GM19397 (cell line): ENCODE data around the gene CADM1.

ENCODE experiments used
- ATAC-seq: cut with Tn5 transposase; IDR thresholded peaks from one replicate; pipeline ENCODE4 v1.9.1; 2021; ENCODE audit warnings: mild to moderate bottlenecking, moderate library complexity; ENCODE audit not compliant: unreplicated experiment

CADM1 gene

DNA sequence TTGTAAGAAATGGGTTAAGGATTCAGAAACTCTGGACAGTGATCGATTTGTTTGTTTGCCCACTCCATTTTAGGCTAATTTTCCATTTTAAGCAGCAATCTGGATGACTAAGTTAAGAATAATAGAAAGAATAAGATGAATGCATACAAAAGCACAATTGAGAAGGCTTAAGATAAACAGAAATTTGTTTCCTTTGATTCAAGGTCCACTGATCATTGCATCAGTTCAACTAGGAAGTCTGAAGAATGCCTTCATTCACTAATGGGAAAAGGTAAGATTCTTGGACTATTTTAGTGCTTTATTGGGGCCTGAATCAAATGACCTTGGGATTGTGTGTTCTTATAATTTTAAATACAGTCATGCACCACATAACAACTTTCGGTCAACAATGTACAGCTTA, 140.8 kb downstream of the CADM1 start:
- ATAC-seq, result no peak

DNA sequence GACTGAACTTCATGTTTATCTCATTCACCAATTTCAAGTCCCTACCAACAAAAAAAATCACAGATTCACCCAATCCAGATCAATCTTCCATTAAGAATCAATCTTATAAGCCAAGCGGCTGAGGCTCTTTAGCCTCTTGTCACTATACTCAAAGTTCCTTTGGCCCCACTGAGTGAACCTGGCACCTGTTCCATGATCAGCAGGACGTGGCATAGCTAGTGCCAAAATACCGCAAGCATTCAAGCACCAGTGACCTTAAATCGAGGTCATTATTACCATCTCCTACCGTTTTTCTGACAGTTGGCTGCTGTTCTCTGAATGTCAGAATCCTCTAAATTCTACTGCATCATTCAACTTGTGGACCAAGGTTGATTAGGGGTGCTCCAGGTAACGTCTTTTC, 141.2 kb downstream of the CADM1 start:
- ATAC-seq, result no peak

DNA sequence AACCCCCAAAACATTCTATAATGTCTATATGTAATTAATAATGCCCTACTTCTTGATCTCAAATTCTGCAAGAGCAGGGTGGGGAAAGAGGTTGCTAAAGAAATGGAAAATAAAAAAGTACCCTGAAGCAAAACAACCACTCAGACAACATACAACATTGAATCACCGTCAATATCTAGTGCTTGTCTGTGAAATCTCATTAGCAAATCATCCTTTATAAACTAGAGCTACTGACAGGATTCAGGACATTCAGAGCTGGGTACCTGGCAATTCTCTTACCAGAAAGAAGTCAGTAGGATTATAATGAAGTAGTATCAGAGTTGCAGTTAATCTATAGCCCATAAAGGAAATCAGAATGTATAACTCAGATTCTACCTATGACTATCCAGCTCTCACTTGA, 143.2 kb downstream of the CADM1 start:
- ATAC-seq, result no peak

DNA sequence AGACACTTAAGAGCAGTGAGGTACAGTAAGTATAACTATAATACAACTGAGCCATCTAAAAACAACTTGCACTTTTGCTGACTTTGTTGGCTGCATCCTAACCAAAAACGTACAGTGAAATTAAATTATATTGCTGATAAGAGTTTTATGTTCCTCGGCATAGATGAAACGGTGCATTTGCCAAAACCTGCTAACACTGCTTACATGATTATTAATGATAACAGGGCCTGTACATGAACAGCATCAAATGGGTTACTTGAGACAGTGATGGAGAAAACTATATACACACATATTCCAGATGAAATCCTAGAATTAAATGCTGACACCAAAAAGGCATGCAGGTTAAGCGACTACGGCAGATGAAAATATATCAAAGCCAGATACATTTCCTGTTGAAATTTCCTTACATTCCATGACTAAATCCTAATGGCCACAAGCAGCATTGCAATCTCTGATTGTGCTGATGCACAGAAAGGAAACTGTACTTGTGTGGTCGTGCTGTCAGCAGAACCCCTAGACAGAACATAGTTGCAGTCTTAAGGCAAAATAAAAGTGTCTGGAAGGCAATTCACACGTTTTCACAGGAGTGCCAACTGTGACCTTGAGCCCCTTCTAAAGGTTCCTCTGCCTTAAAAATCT, 143.9 kb downstream of the CADM1 start:
- ATAC-seq, result no peak

DNA sequence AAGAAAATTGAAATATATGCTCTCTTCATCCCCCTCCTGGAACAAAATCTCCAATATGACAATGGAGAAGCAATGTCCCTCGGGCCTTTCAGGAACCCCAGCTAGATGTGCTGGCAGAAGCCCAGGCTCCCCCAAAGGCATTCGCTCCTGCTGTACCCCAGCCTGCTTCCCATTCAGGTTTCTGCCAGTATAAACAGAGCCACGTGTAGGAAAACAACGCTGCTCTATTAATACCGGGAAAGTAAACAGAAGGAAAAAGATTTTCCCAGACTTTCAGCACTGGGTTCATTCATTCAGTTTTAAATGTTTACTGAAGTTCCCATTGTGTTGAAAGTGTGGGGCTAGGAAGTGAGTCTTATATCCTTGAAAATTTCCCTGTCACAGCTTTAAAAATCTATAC, 147.1 kb downstream of the CADM1 start:
- no peak for ATAC-seq

DNA sequence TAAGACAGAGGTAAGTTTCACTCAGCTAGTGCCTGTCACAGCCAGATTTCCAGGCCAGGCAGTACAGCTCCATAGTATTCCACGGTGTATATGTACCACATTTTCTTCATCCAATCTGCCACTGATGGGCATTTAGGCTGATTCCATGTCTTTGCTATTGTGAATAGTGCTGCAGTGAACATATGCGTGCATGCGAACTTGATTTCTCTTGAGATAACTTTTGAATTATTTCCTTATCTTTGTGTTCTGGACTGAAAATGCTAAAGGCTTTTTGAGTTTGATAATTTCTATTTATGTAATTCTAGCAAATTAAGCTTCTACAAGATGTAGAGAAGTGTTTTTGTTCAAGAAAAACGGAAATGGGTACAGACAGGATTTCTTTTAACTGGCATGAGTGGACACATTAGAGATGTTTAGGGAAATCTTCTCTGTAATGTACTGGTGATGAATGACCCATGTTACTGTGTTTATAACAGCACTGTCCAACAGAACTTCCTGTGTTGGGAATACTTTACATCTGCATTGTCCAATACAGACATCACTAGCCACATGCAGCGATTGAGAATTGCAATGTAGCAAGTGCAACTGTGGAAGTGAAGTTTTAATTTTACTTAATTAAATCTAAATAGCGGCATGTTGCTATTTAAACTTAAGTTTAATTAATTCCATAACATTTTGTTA, 151.3 kb downstream of the CADM1 start:
- no peak for ATAC-seq

DNA sequence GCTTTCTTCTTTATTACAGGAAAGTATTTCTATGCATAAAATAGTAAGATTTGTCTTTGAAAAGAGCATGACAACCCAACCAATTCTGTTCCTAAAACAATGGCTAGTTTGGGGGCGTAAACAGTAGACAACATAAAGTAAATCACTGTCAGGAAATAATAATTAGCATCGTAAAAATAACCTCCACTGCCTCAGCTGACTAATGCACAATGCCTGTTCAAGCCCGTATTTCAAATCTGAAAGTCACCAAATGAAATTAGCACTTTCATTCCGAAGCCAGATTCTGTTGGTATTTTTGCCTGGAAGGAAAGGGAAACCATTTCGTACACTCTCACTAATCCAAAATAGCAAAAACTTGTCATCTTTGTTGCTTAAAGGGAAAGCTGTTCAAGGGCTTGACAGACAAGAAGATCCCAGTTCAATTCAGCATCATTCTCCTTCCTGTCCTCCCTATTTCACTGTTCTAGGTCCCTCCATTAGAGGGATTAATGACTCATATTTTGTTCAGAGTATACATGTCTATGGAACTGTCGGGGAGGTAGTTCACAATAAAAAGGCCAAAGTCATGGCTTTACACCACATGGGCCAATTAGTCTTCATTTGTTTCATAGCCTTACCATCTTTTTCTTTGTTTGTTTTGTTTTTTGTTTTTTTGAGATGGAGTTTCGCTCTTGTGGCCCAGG, 154.7 kb downstream of the CADM1 start:
- ATAC-seq, result no peak

DNA sequence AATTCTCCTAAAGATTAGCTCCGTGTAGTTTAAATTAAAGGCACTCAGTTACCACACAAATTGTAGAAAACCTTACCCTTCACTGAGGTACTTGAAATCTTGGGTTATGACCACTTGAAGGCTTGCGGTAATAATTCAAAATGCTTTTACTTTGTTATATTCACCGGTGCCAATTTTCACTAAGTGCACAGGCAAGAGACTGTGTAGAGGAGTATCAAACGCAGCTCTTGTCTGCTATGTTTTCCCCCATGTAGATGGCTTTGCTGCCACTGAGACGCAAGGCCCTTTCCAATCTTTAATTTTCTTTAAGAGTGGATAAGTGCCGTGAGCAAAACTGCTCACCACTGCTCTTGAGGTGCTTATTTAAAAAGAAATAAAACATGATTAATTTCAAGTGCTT, 155.8 kb downstream of the CADM1 start:
- no peak for ATAC-seq

DNA sequence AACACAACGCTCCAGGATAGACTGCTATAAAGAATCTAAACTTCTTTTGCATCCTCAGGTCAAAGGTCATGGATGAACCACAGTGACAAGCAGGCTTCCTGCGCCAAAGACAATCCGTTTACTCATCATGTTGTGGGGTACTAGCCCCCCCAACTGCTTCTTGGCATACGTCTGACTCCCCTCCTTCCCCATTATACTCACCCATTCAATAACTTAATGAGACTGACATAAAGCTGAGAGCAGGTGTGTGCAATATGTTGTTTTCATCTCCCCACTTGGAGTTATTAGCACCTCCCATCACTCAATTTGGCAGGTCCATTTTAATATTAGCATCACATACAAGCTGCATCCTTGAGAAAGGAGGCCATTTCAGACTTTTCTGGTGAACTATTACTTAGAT, 157.1 kb downstream of the CADM1 start:
- no peak for ATAC-seq

DNA sequence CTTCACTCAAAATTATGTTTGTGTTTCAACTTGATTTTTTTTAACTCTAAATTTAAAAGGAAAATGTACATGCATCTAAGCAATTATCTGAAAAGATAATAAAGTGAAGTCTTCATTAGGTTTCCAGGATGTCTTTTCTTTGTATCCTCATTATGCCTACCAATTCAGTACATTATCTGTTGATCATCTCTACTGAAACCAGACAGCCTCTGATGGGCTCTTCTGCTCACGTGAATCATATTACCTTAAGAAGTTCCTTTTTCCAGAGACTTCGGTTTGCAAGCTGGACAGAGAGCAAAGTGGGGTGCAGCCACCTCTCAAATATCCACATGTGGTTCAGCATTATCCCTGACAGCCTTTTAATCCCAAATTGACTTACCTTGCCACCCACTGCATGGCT, 158.4 kb downstream of the CADM1 start:
- no peak for ATAC-seq

DNA sequence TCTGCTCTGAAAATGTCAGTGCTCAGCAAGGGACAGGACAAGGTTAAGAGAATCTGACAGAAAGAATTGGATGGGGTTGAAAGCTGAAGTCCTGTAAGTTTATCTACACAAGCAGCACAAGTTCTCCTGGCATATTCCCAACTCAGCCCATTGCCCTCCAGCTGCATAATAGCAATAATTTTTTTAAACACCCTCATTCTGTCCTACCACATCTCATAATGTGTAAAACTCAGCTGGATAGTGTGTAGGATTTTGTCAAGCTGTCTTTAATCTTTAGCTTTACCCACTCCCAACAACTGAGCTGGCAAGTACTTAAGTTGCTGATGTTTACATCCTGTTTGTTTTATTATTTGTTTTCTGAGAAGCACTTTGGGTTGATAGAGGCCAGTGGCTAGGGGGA, 158.9 kb downstream of the CADM1 start:
- ATAC-seq, result no peak

DNA sequence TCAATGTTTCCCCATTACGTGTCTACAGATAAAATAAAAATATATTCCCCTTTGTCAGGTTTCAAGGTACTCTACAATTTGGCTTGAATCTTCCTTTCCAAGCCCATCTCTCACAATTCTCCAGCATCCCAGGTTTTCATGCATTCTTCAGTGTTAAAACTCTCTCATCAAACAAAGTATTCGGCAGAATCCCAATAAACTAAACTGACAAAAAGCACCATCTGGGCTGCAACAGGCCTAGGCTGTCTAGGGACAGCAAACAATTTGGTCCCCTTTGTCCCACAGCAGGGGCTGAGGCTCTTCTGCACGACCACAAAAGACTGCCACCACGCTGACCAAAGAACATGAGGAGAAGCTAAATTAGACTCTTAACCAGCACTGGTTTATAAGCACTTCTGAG, 159.4 kb downstream of the CADM1 start:
- ATAC-seq, result no peak

DNA sequence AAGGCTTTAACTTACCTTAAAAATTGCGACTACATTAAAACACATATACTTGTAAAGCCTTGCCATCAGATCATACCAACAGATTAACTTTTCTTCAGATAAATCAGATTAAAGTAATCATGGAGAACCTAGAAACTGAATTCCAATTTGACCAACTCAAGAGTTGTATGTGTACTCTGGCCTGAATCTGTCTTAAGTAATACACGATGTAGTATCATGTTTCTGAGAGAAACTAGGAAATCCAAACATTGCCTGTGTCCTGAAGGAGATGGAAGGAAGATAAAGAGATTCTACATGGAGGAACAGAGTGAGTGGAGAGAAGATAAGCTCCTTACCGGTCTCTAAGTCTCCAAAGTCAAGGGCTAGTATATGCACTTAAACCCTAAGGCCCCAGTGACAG, 162.1 kb downstream of the CADM1 start:
- ATAC-seq, result no peak

DNA sequence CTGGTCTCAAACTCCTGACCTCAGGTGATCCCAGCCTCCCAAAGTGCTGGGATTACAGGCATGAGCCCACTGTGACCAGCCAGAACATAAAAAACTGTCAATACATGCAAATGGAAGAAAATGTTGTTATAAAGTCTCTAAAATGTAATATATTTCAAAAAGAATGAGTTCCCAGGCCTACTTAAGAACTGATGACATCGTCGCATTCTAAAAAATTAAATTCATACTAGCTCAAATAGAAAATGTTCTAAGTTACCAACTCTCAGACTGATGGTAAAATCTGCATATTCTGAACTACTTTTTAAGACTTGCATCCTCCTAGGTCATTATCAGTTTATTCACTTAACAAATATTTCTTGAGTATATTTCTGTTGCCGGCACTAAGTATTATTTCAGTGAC, 163.3 kb downstream of the CADM1 start:
- no peak for ATAC-seq

DNA sequence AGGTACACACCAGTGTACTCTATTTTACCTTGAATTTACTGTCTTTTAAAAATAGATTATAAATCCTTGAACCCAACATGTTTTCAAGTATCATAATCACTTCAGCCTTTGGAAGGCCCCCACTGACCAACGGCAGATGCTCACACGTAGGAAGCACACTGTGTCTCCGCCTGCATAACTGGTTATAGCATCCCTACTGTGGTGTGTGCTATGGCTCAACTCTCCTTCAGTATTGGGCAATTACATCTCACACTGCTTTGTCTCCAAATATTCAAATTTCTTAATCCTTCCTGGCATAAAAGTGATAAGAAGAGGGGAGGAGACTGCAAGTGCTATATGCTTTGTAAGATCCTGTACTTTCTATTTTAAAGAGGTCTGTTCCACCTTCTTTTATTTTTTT, 165.7 kb downstream of the CADM1 start:
- ATAC-seq, result no peak

DNA sequence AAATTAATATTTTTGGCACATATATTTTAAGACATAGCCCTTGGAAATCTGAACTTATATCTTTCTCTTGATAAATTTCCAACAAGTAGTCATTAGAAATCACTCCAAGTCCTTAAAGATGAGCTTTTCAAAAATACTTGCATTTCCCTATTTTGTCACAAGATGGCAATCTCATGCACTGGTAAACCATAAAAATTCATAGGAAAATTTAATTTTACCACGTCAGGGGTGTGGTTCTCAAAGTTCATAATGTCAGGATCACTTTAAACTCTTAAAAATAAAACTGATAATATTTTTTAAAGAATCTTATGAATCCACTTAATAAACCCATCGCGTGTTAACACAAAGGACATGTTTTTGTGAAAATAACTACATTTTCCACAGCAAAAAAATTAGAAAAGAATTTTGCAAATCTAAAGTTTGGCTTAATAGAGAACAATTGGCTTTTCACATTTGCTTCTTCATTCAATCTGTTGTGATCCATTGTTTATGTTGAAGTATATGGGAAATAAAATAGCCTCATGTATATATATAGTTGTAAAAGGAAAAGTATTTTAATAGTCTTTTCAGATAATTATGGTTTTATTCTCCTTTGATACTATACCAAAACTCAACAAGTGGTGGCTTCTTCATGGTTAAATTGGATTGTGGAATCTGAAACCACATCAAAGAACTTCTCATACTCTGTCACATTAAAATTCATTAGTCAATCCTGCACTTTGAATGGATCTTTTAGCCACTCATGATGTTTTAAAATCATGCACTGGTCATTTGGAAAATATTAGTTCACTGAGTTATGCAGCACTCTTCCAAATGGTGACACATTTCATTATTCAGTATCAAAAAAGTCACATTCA, 169.1 kb downstream of the CADM1 start:
- ATAC-seq, result no peak

DNA sequence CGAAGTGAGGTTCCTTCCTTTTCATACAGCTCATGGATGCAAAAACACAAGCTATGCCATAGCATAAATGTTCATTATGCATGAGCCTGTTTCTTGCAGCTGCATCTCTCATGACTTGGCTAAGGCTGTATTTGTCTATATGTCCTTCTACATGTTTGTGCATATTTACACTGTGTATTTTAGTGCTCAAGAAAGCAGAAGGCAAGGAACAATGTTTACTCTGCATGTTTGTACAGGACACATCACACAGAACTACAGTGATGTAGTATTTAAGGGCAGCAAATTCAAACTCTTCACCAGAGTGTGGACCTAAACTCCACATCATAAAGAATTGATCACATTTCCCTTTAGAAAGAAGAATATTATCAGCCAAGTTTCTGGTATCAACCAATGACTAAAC, 170.3 kb downstream of the CADM1 start:
- no peak for ATAC-seq

DNA sequence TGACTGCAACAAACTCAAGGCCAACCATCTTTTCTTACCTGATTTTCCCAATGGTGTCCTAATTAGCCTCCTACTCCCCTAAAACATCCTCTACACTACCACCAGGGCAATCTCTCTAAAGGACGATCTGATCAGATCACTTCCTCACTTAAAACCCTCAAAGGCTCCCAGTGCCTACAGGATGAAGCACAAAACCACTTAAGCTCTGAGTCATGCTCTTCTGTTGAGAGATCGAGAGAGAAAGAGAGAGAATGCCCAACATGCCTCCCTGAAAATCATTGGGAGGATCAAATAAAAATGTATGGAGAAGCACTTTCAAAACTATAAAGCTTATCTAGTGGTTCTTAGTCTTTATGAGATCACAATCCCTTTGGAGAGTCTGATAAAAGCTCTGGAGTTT, 171.1 kb downstream of the CADM1 start:
- ATAC-seq, result no peak

DNA sequence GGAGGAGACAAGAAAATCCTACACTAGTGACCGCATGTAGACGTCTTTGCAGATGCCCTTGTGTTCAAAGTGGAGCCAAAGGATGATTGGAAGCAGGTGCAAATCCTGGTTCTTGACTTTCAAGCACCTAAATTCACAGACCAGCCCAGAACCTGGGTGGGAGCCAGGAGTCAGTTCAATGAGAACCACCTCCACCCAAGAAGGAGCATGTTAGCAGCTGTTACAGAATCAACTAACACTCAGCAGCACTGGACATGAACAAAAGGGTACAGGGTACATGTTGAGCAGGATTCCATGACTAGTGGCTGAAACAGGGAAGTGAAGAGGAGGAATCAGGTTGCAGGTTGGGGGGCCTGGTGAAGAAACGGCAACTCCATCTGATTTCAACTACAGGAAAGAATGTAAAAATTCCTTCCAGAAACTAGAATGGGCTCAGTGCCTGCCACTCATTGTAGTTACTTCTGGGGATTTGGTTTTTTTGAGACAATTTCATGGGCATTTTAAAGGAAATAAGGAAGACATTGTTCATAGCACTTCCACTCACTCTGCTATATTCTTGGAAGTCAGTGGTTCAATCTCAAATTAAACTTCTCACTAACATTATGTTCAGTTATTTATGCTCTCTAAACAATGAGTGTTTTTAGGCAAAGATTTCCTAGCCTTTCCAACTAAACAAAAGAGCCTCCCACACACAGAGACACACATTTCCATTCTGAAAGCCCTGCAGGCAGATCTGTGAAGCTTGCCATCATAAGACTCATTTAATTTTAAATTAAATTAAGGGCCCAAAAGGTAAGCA, 173.3 kb downstream of the CADM1 start:
- ATAC-seq, result no peak

DNA sequence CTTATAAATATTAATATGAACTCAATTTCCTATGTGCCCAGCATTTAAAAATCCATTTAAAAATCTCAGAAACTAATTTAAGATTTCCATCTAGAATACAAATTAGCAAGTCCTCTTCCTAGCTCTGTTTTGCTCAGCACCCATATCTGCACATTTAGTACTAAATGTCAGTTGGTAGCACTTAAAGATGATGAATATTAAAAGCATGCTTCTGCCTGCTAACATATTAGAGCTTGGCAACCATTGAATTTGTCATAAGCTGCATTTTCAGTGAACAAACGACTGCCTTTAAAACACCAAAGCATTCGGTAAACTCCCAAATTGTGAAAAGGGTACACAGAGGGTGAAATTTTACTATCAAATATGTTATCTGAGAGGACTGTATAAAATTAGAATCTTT, 177.7 kb downstream of the CADM1 start:
- ATAC-seq, result no peak

DNA sequence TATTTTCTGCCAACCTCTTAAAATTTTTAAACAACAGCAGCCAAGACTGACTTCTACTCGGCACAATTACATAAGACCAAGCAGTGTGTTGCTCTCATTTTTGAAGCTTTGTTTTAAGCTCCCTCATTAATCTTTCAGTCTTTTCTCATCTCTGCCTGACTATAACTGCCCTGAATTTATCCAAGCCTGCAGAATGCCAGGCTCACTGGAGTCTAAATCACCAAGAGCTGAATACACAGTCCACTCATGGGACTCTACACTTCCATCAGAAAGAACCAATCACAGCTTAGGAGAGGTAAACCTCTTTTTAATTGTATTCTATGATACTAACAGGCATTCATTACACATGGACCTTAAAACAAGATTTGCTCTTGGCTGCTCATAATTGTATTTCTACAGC, 178.7 kb downstream of the CADM1 start:
- ATAC-seq, result no peak
